GM04503 (cell line): ENCODE measurements around the gene TMEM120A.

Source experiments
- DNase-seq: peaks from one replicate; pipeline ENCODE4 v3.0.0-alpha.2; 2012; ENCODE audit warnings: low read depth

TMEM120A gene

GRCh38 chr7:75995052-75995471 is 667 bp upstream of the TMEM120A start:
- no peak for DNase-seq

GRCh38 chr7:75993689-75994387 is 557 bp downstream of the TMEM120A start:
- no peak for DNase-seq

- DNase-seq = no peak
Observed at GRCh38 chr7:75992083-75992755, 2.2 kb downstream of the TMEM120A start.

- DNase-seq = no peak
Observed at GRCh38 chr7:75991531-75992082, 2.8 kb downstream of the TMEM120A start.

GRCh38 chr7:75989500-75990388 is 4.7 kb downstream of the TMEM120A start:
- no peak for DNase-seq

- DNase-seq = no peak
Observed at GRCh38 chr7:75988568-75989499, 5.6 kb downstream of the TMEM120A start.

- no peak for DNase-seq
Observed at GRCh38 chr7:75987805-75988567, 6.4 kb downstream of the TMEM120A start.

- no peak for DNase-seq
Observed at GRCh38 chr7:75987026-75987804, 7.2 kb downstream of the TMEM120A start.

GRCh38 chr7:75986147-75986781 is 8.1 kb downstream of the TMEM120A start:
- no peak for DNase-seq

- DNase-seq = no peak
Observed at GRCh38 chr7:75985518-75986146, 8.8 kb downstream of the TMEM120A start.

GRCh38 chr7:75985009-75985517 is 9.3 kb downstream of the TMEM120A start:
- no peak for DNase-seq

- no peak for DNase-seq
Observed at GRCh38 chr7:75984130-75985008, 10.0 kb downstream of the TMEM120A start.

GRCh38 chr7:75983471-75984129 is 10.8 kb downstream of the TMEM120A start:
- DNase-seq = no peak

GRCh38 chr7:75982306-75983064 is 11.9 kb downstream of the TMEM120A start:
- DNase-seq = no peak

- DNase-seq = no peak
Observed at GRCh38 chr7:75981453-75982305, 12.7 kb downstream of the TMEM120A start.

- DNase-seq = no peak
Observed at GRCh38 chr7:75981203-75981452, 13.3 kb downstream of the TMEM120A start.
